Caco-2 (cell line): ENCODE measurements around the gene TPH2. TPM values are rescaled to one million over a fixed set of nuclear protein-coding genes. Genes with fewer than 3 reads are reported as not detected.

ENCODE experiments used
- BruUV-seq: library from RNA; stranded (reverse); fragments of 400-500 nt; replicated peaks from 2 replicates; lab custom pipeline; 2021; lab: Mats Ljungman, UMichigan
- CTCF ChIA-PET: fragments of 300-600 bp; sonication (Branson Sonifier 250); formaldehyde crosslinking; loops from one replicate; lab custom pipeline; 2022; ENCODE audit warnings: antibody characterized with exemption; lab: Charles Lee
- POLR2A ChIA-PET: fragments of 300-600 bp; sonication (Branson Sonifier 250); formaldehyde crosslinking; loops from one replicate; lab custom pipeline; 2022; ENCODE audit warnings: antibody characterized with exemption; lab: Charles Lee
- DNase-seq, 2 experiments: peaks; one replicate each; pipeline versions ENCODE4 v3.0.0 to v3.0.0-alpha.2; 2020 to 2022
- H3K27me3 ChIP-seq: replicated peaks from 2 replicates; pipeline ENCODE4 v1.6.0; 2011; ENCODE audit warnings: low read length; ENCODE audit not compliant: control insufficient read depth, insufficient read depth
- H3K36me3 ChIP-seq: 2 replicates; pipeline ENCODE4 v1.5.1; 2011; ENCODE audit warnings: low read length; ENCODE audit not compliant: control insufficient read depth, insufficient read depth
- H3K4me1 ChIP-seq: fragments of 250-450 bp; sonication (Bioruptor Pico); 2 replicates; pipeline ENCODE4 v1.5.1; 2020; ENCODE audit warnings: mild to moderate bottlenecking
- H3K4me3 ChIP-seq: 2 replicates; pipeline ENCODE4 v1.5.1; 2011; ENCODE audit warnings: low read depth, mild to moderate bottlenecking, control low read depth, low read length
- H3K9me3 ChIP-seq: fragments of 250-450 bp; sonication (Bioruptor Pico); 2 replicates; pipeline ENCODE4 v1.5.1; 2020; ENCODE audit warnings: mild to moderate bottlenecking, moderate library complexity
- H3K27ac Mint-ChIP-seq: one replicate; pipeline ENCODE4 v1.8.0; 2022; ENCODE audit warnings: mixed read lengths; ENCODE audit not compliant: unreplicated experiment
- H3K27me3 Mint-ChIP-seq: one replicate; pipeline ENCODE4 v1.8.0; 2022; ENCODE audit warnings: mixed read lengths; ENCODE audit not compliant: insufficient read depth, unreplicated experiment
- H3K36me3 Mint-ChIP-seq: one replicate; pipeline ENCODE4 v1.8.0; 2022; ENCODE audit warnings: mild to moderate bottlenecking, mixed read lengths; ENCODE audit not compliant: insufficient read depth, unreplicated experiment
- H3K4me1 Mint-ChIP-seq: one replicate; pipeline ENCODE4 v1.8.0; 2022; ENCODE audit warnings: low read depth, mixed read lengths; ENCODE audit not compliant: unreplicated experiment
- H3K4me3 Mint-ChIP-seq: one replicate; pipeline ENCODE4 v1.8.0; 2022; ENCODE audit warnings: mild to moderate bottlenecking, moderate library complexity, mixed read lengths; ENCODE audit not compliant: unreplicated experiment
- H3K9me3 Mint-ChIP-seq: one replicate; pipeline ENCODE4 v1.8.0; 2022; ENCODE audit warnings: mixed read lengths; ENCODE audit not compliant: unreplicated experiment
- intact Hi-C: fragments of 100-400 bp; cut with micrococcal nuclease; formaldehyde crosslinking; loops from one replicate; pipeline ENCODE4 v1.10.0; 2022; ENCODE audit not compliant: unreplicated experiment
- total RNA-seq: library from RNA; stranded (reverse); gene quantifications from 2 replicates; pipeline ENCODE4 v1.2.3, GENCODE V29; 2022
- TF ChIP-seq, protein P1 (sequence below), 2 experiments: fragments of 200-600 bp in 1 of 2; IDR thresholded peaks; 1 replicate in 1 of 2; 2 replicates in 1 of 2; pipeline versions ENCODE4 v1.5.1 to v1.8.0; 2011 to 2022; ENCODE audit warnings: antibody characterized with exemption in 1 of 2, control low read depth in 1 of 2, inconsistent platforms in 1 of 2, low read depth in 1 of 2, low read length in 1 of 2, mild to moderate bottlenecking in 1 of 2, moderate library complexity in 1 of 2; ENCODE audit not compliant: insufficient read depth in 1 of 2, severe bottlenecking in 1 of 2, unreplicated experiment in 1 of 2

The TPH2 gene
- total RNA-seq, 1 experiment from 2014 or later: not detected

DNA sequence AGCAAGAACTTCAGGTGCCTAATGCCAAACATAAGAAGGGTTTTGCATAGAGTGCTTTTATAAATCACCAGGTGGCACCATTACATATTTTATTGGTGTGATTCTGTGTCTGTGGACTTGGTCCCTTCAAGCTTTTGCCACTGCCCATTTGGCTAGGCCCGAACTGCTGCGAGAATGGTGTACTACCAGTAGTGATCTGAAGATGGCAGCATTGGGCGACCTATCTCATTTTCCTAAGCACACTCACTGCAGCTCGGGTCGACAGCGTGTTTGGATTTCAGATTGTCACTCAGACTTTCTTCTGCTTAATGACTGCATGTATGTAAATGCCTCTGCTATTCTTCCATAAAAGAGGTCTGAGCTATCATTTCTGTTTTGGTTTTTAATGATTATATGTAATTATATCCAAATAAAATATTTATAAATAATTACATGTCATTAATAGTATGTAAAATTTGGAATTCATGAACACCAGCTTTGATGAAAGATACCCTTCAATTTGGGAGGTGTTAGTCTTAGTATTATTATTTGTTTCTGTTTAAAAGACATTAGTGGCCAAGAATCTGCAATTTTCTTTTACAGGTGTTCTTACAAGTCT, 78.5 kb downstream of the TPH2 start:
- Histone ChIP-seq H3K4me3 (no peak overlapping the region), H3K9me3 (no peaks in the 10 kb centered on the region), H3K36me3 (no peaks in the 10 kb centered on the region), H3K4me1 (no peaks in the 10 kb centered on the region), H3K27me3 (no peaks in the 10 kb centered on the region)
- H3K4me3 Mint-ChIP-seq: no peak overlapping the region
- no peaks in the 10 kb centered on the region for H3K36me3 Mint-ChIP-seq
- DNase-seq: peak; percentile 69 to 78
- H3K27me3 Mint-ChIP-seq: peaks cover 6% of the 10 kb centered on the region
- ChIA-PET POLR2A (no interaction called here), CTCF (interaction anchor here (0.6 to 1.4 kb wide), 6 partner anchors 8 to 942 kb away, joined by 3 to 6 read pairs (median 3); no protein-coding TSS in a partner anchor)
- H3K27ac Mint-ChIP-seq: no peak overlapping the region
- TF ChIP-seq, protein P1, sequence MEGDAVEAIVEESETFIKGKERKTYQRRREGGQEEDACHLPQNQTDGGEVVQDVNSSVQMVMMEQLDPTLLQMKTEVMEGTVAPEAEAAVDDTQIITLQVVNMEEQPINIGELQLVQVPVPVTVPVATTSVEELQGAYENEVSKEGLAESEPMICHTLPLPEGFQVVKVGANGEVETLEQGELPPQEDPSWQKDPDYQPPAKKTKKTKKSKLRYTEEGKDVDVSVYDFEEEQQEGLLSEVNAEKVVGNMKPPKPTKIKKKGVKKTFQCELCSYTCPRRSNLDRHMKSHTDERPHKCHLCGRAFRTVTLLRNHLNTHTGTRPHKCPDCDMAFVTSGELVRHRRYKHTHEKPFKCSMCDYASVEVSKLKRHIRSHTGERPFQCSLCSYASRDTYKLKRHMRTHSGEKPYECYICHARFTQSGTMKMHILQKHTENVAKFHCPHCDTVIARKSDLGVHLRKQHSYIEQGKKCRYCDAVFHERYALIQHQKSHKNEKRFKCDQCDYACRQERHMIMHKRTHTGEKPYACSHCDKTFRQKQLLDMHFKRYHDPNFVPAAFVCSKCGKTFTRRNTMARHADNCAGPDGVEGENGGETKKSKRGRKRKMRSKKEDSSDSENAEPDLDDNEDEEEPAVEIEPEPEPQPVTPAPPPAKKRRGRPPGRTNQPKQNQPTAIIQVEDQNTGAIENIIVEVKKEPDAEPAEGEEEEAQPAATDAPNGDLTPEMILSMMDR (IDR thresholded peaks at IDR 0.05; ENCODE audit: insufficient read depth in 1 of 2, low read depth in 1 of 2, low read length in 1 of 2, severe bottlenecking in 1 of 2, unreplicated experiment in 1 of 2): peak; percentile 72 to 81
- intact Hi-C loops: loop anchor here (1.0 to 10.0 kb wide), 5 partner anchors 36 to 330 kb away; no protein-coding TSS in a partner anchor
- no peaks in the 10 kb centered on the region for H3K4me1 Mint-ChIP-seq
- H3K9me3 Mint-ChIP-seq: no peaks in the 10 kb centered on the region
- BruUV-seq: no TSS peak

DNA sequence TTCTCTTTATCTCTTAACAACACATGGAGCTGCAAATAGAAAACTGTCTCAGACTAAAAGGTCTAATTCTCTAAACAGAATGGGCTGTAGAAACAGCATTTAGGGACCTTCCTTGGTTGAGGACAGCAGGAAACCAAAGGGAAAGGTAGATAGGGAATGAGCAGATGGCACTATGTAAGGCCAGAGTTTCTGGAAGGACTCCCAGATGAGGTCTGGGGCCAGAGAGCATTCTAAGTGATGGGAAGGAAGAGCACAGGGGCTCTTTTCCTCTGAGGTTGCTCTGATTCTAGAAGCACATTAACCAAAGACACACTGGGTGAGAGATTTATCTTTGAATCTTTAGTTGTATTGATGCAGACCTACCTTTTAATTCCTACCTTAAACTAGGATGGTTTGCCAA, 79.4 kb downstream of the TPH2 start:
- Mint-ChIP-seq H3K27me3 (peaks cover 6% of the 10 kb centered on the region), H3K4me3 (no peak overlapping the region), H3K27ac (no peak overlapping the region), H3K9me3 (no peaks in the 10 kb centered on the region), H3K4me1 (no peaks in the 10 kb centered on the region), H3K36me3 (no peaks in the 10 kb centered on the region)
- intact Hi-C loops: loop anchor here (5.0 to 10.0 kb wide), 2 partner anchors 117 to 329 kb away; no protein-coding TSS in a partner anchor
- H3K27me3 ChIP-seq: no peaks in the 10 kb centered on the region
- ChIA-PET CTCF (interaction anchor here (1.4 kb wide), 1 partner anchor 247 kb away, joined by 6 read pairs; no protein-coding TSS in a partner anchor), POLR2A (no interaction called here)
- DNase-seq: no peak
- no peaks in the 10 kb centered on the region for H3K36me3 ChIP-seq
- no TSS peak for BruUV-seq
- TF ChIP-seq, protein P1 (IDR thresholded peaks at IDR 0.05; ENCODE audit: insufficient read depth in 1 of 2, low read depth in 1 of 2, low read length in 1 of 2, severe bottlenecking in 1 of 2, unreplicated experiment in 1 of 2): no peak
- no peak overlapping the region for H3K4me3 ChIP-seq
- H3K9me3 ChIP-seq: no peaks in the 10 kb centered on the region
- no peaks in the 10 kb centered on the region for H3K4me1 ChIP-seq

DNA sequence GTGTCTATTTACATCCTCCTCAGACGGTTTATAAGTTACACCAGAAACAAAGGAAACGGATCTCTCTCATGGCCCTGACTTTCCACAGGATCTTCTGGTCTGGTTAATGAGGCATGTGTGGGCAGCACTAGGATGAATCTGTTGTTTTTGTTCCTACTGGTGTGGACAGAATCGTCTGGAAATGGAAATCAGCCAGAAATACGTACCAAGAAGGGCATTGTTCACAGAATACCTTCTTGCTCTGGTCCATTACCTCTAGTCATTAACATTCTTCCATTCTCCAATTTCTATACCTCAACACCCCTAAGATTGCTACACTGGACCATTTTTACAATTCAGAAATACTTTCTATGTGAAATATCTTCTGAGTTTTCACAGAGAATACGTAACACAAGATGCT, 86.0 kb downstream of the TPH2 start:
- H3K4me1 Mint-ChIP-seq: peaks cover 6% of the 10 kb centered on the region
- TF ChIP-seq, protein P1 (IDR thresholded peaks at IDR 0.05; ENCODE audit: insufficient read depth in 1 of 2, low read depth in 1 of 2, low read length in 1 of 2, severe bottlenecking in 1 of 2, unreplicated experiment in 1 of 2): no peak
- Histone ChIP-seq H3K27me3 (no peaks in the 10 kb centered on the region), H3K9me3 (no peaks in the 10 kb centered on the region), H3K4me3 (no peak overlapping the region), H3K36me3 (no peaks in the 10 kb centered on the region), H3K4me1 (peaks cover 8% of the 10 kb centered on the region; the same call in 1 of the 2 replicates)
- DNase-seq: no peak
- CTCF ChIA-PET: no interaction called here
- no peak overlapping the region for H3K4me3 Mint-ChIP-seq
- H3K36me3 Mint-ChIP-seq: no peaks in the 10 kb centered on the region
- H3K27me3 Mint-ChIP-seq: peaks cover 3% of the 10 kb centered on the region
- POLR2A ChIA-PET: no interaction called here
- intact Hi-C loops: no loop called here
- BruUV-seq: no TSS peak
- H3K9me3 Mint-ChIP-seq: no peaks in the 10 kb centered on the region
- H3K27ac Mint-ChIP-seq: no peak overlapping the region
